ENCODE measurements around the gene DSCAM.

Gene DSCAM

GRCh38 chr21:40827509-40827908 lies 19.4 kb downstream of the DSCAM start:
- no peak overlapping the region for H3K27ac Mint-ChIP-seq
- no peaks in the 10 kb centered on the region for H3K4me1 Mint-ChIP-seq (ENCODE audit: low read depth)
- peaks cover 22% of the 10 kb centered on the region for H3K9me3 Mint-ChIP-seq
- no peaks in the 10 kb centered on the region for H3K36me3 Mint-ChIP-seq (ENCODE audit: low read depth)
- no peak overlapping the region for H3K4me3 Mint-ChIP-seq
- peaks cover 18% of the 10 kb centered on the region for H3K27me3 Mint-ChIP-seq

GRCh38 chr21:40819071-40819900 lies 27.7 kb downstream of the DSCAM start:
- no peaks in the 10 kb centered on the region for H3K36me3 Mint-ChIP-seq (ENCODE audit: low read depth)
- H3K27me3 Mint-ChIP-seq, result no peaks in the 10 kb centered on the region
- no peak overlapping the region for H3K4me3 Mint-ChIP-seq
- H3K9me3 Mint-ChIP-seq, result peaks cover 4% of the 10 kb centered on the region
- H3K4me1 Mint-ChIP-seq (ENCODE audit: low read depth), result no peaks in the 10 kb centered on the region
- no peak overlapping the region for H3K27ac Mint-ChIP-seq

- Mint-ChIP-seq H3K27me3 (no peaks in the 10 kb centered on the region), H3K36me3 (ENCODE audit: low read depth) (no peaks in the 10 kb centered on the region), H3K4me3 (no peak overlapping the region), H3K27ac (no peak overlapping the region), H3K4me1 (ENCODE audit: low read depth) (no peaks in the 10 kb centered on the region), H3K9me3 (no peaks in the 10 kb centered on the region)
Observed at GRCh38 chr21:40813918-40814317, 33.0 kb downstream of the DSCAM start.

- Mint-ChIP-seq H3K27ac (no peak overlapping the region), H3K9me3 (peaks cover 9% of the 10 kb centered on the region), H3K27me3 (no peaks in the 10 kb centered on the region), H3K4me1 (ENCODE audit: low read depth) (no peaks in the 10 kb centered on the region), H3K36me3 (ENCODE audit: low read depth) (no peaks in the 10 kb centered on the region), H3K4me3 (no peak overlapping the region)
Observed at GRCh38 chr21:40809673-40810197, 37.2 kb downstream of the DSCAM start.

- H3K27ac Mint-ChIP-seq, result no peak overlapping the region
- no peaks in the 10 kb centered on the region for H3K4me1 Mint-ChIP-seq (ENCODE audit: low read depth)
- H3K27me3 Mint-ChIP-seq, result no peaks in the 10 kb centered on the region
- no peak overlapping the region for H3K4me3 Mint-ChIP-seq
- H3K36me3 Mint-ChIP-seq (ENCODE audit: low read depth), result no peaks in the 10 kb centered on the region
- H3K9me3 Mint-ChIP-seq, result peaks cover 24% of the 10 kb centered on the region
Observed at GRCh38 chr21:40803101-40803500, 43.9 kb downstream of the DSCAM start.

- peaks cover 27% of the 10 kb centered on the region for H3K9me3 Mint-ChIP-seq
- no peaks in the 10 kb centered on the region for H3K36me3 Mint-ChIP-seq (ENCODE audit: low read depth)
- H3K4me3 Mint-ChIP-seq, result no peak overlapping the region
- no peaks in the 10 kb centered on the region for H3K27me3 Mint-ChIP-seq
- H3K4me1 Mint-ChIP-seq (ENCODE audit: low read depth), result no peaks in the 10 kb centered on the region
- H3K27ac Mint-ChIP-seq, result no peak overlapping the region
Observed at GRCh38 chr21:40800126-40800525, 46.8 kb downstream of the DSCAM start.

- no peak overlapping the region for H3K4me3 Mint-ChIP-seq
- peaks cover 18% of the 10 kb centered on the region for H3K9me3 Mint-ChIP-seq
- no peak overlapping the region for H3K27ac Mint-ChIP-seq
- no peaks in the 10 kb centered on the region for H3K4me1 Mint-ChIP-seq (ENCODE audit: low read depth)
- no peaks in the 10 kb centered on the region for H3K27me3 Mint-ChIP-seq
- no peaks in the 10 kb centered on the region for H3K36me3 Mint-ChIP-seq (ENCODE audit: low read depth)
Observed at GRCh38 chr21:40797891-40798290, 49.1 kb downstream of the DSCAM start.

- Mint-ChIP-seq H3K9me3 (peaks cover 18% of the 10 kb centered on the region), H3K4me1 (ENCODE audit: low read depth) (no peaks in the 10 kb centered on the region), H3K4me3 (no peak overlapping the region), H3K36me3 (ENCODE audit: low read depth) (no peaks in the 10 kb centered on the region), H3K27ac (no peak overlapping the region), H3K27me3 (no peaks in the 10 kb centered on the region)
Observed at GRCh38 chr21:40797410-40797809, 49.5 kb downstream of the DSCAM start.

- H3K9me3 Mint-ChIP-seq, result peaks cover 18% of the 10 kb centered on the region
- H3K4me1 Mint-ChIP-seq (ENCODE audit: low read depth), result no peaks in the 10 kb centered on the region
- no peak overlapping the region for H3K27ac Mint-ChIP-seq
- no peaks in the 10 kb centered on the region for H3K27me3 Mint-ChIP-seq
- no peak overlapping the region for H3K4me3 Mint-ChIP-seq
- H3K36me3 Mint-ChIP-seq (ENCODE audit: low read depth), result no peaks in the 10 kb centered on the region
Observed at GRCh38 chr21:40796464-40796863, 50.5 kb downstream of the DSCAM start.

- no peaks in the 10 kb centered on the region for H3K27me3 Mint-ChIP-seq
- H3K4me1 Mint-ChIP-seq (ENCODE audit: low read depth), result no peaks in the 10 kb centered on the region
- H3K9me3 Mint-ChIP-seq, result peaks cover 14% of the 10 kb centered on the region
- H3K36me3 Mint-ChIP-seq (ENCODE audit: low read depth), result no peaks in the 10 kb centered on the region
- H3K27ac Mint-ChIP-seq, result no peak overlapping the region
- H3K4me3 Mint-ChIP-seq, result no peak overlapping the region
Observed at GRCh38 chr21:40795313-40795712, 51.6 kb downstream of the DSCAM start.

- Mint-ChIP-seq H3K27ac (no peak overlapping the region), H3K27me3 (no peaks in the 10 kb centered on the region), H3K4me1 (ENCODE audit: low read depth) (no peaks in the 10 kb centered on the region), H3K9me3 (peaks cover 14% of the 10 kb centered on the region), H3K36me3 (ENCODE audit: low read depth) (no peaks in the 10 kb centered on the region), H3K4me3 (no peak overlapping the region)
Observed at GRCh38 chr21:40792691-40793456, 54.1 kb downstream of the DSCAM start.

GRCh38 chr21:40788635-40789034 lies 58.3 kb downstream of the DSCAM start:
- no peaks in the 10 kb centered on the region for H3K36me3 Mint-ChIP-seq (ENCODE audit: low read depth)
- H3K27me3 Mint-ChIP-seq, result no peaks in the 10 kb centered on the region
- no peak overlapping the region for H3K4me3 Mint-ChIP-seq
- peaks cover 12% of the 10 kb centered on the region for H3K9me3 Mint-ChIP-seq
- H3K4me1 Mint-ChIP-seq (ENCODE audit: low read depth), result no peaks in the 10 kb centered on the region
- no peak overlapping the region for H3K27ac Mint-ChIP-seq

- Mint-ChIP-seq H3K27me3 (no peaks in the 10 kb centered on the region), H3K27ac (no peak overlapping the region), H3K36me3 (ENCODE audit: low read depth) (no peaks in the 10 kb centered on the region), H3K4me3 (no peak overlapping the region), H3K4me1 (ENCODE audit: low read depth) (no peaks in the 10 kb centered on the region), H3K9me3 (peaks cover 4% of the 10 kb centered on the region)
Observed at GRCh38 chr21:40783404-40783803, 63.6 kb downstream of the DSCAM start.

GRCh38 chr21:40770435-40771055 lies 76.4 kb downstream of the DSCAM start:
- Mint-ChIP-seq H3K9me3 (no peaks in the 10 kb centered on the region), H3K36me3 (ENCODE audit: low read depth) (no peaks in the 10 kb centered on the region), H3K27me3 (no peaks in the 10 kb centered on the region), H3K27ac (no peak overlapping the region), H3K4me1 (ENCODE audit: low read depth) (no peaks in the 10 kb centered on the region), H3K4me3 (no peak overlapping the region)

GRCh38 chr21:40769231-40769630 lies 77.7 kb downstream of the DSCAM start:
- Mint-ChIP-seq H3K4me1 (ENCODE audit: low read depth) (no peaks in the 10 kb centered on the region), H3K9me3 (no peaks in the 10 kb centered on the region), H3K27me3 (no peaks in the 10 kb centered on the region), H3K36me3 (ENCODE audit: low read depth) (no peaks in the 10 kb centered on the region), H3K4me3 (no peak overlapping the region), H3K27ac (no peak overlapping the region)

Measured in stimulated activated naive CD8-positive, alpha-beta T cell treated with anti-CD3 and anti-CD28 coated beads, Interleukin-15, Interleukin-2, amounts not matched to agents 100 ng/mL and 50 ng/mL, for 24 hours (primary cell).